CD4-positive, alpha-beta T cell treated with Interleukin-15 for 4 hours (primary cell): ENCODE measurements around the gene PBX3.

Experiments used
- DNase-seq: peaks from one replicate; pipeline ENCODE4 v3.0.0-alpha.2; 2020; ENCODE audit warnings: low spot score

Gene PBX3

GRCh38 chr9:125747053-125747764 lies at the start of gene PBX3:
TSS of gene PBX3 (plus strand) at chr9:125747373.
- peak; percentile 48 for DNase-seq

GRCh38 chr9:125699870-125700269 lies 47.3 kb upstream of the PBX3 start:
- DNase-seq = no peak

DNA sequence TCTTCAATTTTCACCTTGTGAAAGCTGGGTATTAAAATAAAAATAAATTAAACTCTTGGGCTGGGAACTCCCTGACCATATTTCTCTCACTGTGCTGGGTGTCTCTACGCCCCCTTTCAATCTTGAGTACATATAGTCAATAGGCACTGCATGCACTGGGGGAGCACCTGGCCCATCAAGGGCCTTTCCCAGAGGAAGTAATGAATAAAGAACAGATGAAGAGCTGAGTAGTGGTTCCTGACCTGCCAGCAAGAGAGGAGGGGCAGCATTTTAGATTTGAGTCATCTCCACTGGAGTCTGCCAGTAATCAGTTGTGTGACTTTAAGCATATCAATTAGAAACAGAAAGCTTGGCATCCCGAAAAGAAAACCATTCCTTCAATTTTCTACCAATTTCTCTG lies 46.4 kb upstream of the PBX3 start:
- DNase-seq = no peak

DNA sequence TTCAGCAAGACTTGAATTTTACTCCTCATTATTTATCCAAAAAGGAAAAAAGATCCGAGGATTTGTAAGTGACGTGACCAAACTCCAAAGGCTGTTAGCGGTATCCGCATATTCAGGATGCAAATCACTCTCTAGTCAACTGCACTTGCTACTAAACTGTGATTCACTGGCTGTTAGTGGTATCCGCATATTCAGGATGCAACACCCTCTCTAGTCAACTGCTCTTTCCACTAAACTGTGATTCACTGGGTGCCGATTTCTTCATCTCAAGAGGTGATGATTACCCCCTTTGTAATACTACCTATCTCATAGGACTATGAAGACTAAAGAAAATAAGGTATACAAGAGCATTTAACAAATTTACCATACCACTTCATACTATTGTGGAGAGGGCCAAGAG lies 45.8 kb upstream of the PBX3 start:
- peak; percentile 15 for DNase-seq

DNA sequence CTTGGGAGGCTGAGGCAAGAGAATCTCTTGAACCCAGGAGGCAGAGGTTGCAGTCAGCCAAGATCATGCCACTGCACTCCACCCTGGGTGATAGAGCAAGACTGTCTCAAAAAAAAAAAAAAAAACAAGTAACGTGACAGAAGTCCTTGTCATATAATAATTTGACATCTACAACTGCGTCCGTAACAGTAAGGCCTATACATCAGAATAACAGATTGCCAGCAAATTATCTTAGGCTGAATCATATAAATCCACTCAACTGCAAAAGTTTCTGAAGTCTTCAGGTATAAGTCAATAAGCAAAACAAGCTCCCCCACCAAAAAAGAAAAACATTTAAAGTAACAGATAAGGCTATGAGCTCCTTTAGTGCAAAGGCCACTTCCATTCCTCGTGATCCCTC lies 43.5 kb upstream of the PBX3 start:
- no peak for DNase-seq

DNA sequence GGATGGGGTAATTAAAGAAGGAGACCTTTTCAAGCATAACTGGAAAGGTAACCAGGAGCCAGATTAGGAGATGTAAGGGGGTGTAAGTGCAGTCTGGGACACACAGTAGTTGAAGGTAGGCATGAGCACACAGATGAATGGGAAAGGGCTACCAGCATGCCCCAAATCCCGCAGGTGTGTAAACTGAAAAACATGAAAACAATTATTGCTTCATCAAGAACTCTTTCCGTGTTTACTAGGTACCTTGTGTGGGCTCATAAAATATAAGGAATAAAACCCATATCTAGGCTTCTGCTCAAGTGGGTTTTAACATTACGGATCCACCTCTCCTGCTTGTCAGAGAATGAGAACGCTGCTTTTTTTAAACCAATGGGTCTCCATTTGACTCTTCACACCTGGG lies 41.3 kb upstream of the PBX3 start:
- no peak for DNase-seq

DNA sequence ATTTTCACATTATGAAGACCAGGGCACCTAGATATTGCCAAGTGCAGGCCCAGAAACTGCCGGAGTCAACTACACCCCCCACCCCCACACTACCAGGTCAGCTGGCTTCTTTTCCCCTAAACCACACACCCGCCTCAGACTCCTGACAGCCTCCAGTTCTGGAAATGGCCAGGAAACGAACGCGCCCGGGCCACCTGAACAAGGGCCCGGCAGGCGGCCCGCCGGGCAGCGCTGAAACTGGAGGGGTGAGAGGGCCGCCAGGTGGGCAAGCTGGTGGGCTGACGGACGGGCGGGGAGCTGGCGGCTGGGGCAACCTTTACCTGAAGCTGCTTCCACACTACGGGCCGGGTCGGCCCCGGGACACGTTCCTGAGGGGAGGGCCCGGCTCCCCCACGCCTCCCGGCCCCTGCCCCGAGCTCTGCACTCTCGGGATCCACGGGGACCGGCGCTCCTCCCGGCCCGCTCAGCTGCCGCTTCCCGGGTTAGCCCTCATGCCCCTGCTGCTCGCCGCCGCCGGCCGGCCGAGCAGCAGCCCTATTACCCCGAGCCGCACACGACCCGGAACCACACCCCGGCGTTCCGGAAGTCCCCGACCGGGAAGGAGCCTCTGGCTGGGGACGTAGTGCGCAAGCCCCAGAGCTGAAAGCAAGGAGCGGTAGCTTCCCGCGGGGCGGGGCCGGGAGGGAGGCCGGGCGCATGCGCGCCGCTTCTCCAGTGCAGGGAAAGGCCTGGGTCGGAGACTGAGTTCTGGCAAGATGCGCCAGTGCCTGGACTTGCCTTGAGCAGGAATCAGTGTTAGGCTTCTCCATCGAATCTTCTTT lies 40.3 kb upstream of the PBX3 start, which contains the start of gene MAPKAP1:
MAPKAP1 (minus strand) TSS at position 558 of the 821 bp plus-strand sequence. CDS start 34,634 bp downstream, outside the sequence.
- DNase-seq = peak; percentile 93

- no peak for DNase-seq
These were observed 39.7 kb upstream of the PBX3 start for GRCh38 chr9:125707472-125707804.

DNA sequence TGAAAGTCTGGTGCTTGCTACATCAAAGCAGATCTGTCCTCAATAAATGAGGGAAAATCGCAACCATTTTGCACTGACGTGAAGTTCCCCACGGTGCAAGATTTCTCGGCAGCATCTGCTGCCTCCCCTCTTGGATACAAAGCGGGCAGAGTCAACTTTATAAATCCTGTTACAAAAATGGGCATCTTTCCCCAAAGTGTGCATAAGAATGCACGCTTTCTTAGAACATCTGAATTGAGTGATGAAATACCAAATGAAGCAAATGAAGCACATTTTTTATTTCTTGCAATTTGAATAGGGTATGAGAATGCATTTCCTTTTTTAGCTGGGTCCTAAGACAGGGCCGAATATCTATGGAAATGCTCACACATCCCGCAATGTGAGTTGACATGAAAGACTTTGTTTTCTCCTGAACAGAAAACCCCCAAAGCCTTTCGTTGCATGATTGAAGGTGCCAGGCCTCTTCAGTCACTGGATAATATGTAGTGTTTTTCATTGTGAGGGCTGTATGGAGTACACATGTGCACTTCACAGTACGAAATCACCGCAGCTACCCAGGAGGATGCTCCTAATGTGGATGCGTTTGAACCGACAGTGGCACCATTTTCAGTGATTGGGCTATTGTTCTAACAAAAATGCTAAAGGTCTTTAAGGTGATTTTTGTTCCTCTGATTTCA lies 20.6 kb upstream of the PBX3 start:
- no peak for DNase-seq

DNA sequence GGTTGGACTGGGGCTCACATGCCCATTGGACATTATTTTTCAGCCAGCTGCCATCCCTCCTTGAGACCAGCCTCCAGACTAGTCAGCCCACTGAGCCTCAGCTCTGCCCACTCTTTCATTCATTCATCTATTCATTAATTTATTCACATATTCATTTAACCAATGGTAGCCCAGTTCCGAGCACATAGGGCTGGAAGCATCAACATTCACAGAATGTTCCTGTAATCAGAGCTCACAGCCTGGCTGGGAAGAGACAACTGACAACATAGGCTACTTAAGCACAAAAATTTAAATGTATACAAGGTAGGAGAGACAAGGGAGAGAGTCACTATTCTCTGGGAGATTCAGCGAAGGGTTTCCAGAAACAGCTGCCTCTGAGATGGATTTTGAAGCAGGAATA lies 17.0 kb upstream of the PBX3 start:
- DNase-seq = no peak

DNA sequence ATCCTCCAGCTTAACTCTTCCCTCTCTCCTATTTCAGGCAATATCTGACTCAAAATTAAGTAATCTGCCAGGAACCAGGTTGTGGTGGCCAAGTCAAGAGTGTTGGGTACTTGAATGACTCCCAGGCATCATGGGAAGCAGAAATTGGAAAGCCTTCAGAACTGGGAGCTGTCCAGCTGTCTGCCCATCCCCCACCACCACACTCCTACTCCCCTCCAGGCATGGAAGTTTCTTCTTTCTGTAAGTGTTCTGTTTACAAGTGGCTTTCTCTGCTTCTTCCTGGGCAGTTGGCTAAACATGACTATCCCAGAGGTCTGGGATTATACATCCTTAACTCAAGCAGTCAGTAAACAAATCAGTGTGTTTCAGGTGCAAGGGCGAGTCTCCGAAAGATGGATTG lies 14.6 kb upstream of the PBX3 start:
- DNase-seq = no peak

DNA sequence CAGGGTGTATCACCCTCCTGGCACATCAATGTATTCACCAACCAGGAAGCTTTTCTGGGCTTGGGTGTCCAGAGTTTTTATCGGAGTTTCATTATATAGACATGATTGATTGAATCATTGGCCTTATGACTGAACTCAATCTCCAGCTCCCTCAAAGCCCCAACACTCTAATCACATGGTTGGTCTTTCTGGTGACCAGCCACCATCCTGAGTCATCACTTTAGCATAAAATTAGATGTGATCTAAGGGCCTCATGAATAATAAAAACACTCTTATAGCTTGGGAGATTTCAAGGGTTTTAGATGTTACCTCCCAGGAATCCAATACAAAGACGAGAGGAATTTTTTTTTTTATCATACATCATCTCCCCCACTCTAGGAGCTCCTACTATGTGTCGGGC lies 7.7 kb upstream of the PBX3 start:
- DNase-seq = no peak

DNA sequence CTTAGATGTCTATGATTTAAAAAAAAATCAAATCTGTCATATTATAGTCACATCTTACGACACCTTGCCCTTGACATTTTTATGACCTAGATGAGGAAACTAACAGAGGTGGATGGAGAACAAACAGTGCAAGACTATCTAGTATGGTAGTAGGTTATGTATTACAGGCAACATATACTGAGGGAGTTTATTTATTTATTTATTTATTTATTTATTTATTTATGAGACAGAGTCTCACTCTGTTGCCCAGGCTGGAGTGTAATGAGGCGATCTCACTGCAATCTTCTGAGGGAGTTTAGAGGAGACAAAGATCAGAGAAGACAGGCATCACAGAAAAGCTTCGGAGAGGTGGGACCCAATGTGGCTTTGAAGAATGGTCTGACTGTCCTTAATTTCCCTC lies 4.5 kb upstream of the PBX3 start:
- no peak for DNase-seq

- no peak for DNase-seq
These were observed 3.3 kb upstream of the PBX3 start for GRCh38 chr9:125743682-125744428.

DNA sequence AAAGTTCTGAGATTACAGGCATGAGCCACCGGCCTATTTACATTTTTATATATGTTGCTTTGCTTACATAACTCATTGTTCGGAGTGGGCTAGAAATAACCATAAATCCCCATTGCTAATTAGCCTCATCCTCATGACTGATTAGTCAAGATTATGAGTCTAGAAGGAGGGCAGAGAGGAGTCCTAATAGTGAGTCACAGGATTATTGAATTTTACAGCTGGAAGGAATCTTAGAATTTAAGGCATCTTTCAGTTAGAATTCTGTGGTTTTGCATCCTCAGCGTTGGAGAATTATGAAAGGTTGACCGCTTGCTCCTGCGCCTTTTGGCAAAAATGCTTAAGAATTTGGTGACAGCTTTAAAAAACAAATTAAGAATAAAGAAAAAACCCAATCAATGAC lies 2.6 kb upstream of the PBX3 start:
- DNase-seq = no peak

DNA sequence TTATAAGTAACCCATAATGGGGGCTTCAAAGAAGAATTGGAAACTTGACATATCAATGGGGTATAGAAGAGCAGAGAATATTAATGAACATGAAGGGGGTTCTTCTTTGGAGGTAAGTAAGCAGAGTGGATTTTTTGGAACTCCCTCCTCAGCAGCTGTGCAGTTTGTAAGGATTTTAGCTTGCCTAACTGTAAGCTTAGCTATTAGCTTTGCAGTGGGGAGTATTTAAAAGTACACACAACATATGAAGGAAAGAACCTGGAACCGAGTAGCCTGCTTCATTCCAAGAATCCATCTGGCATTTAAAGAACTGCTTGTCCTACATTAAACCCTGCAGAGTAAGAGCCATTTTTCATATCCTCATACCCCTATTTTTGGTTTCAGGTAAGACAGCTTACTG lies 2.2 kb upstream of the PBX3 start:
- no peak for DNase-seq

DNA sequence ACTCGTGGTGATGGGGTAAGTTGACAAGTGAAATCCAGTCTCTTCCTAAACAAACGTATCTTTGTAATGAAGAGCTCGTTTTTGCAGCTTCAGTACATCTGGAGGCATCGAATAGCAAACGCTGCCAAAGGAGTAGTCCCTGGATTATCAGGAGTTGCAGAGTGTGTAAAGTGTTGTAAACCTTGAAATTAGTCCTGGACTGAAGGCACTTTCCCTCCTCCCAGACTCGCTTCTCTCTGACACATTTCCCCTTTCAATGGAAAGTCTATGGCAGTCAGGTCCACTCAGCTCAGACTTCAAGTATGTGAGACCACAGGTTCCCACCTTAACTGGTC lies 1.5 kb upstream of the PBX3 start:
- DNase-seq = no peak

DNA sequence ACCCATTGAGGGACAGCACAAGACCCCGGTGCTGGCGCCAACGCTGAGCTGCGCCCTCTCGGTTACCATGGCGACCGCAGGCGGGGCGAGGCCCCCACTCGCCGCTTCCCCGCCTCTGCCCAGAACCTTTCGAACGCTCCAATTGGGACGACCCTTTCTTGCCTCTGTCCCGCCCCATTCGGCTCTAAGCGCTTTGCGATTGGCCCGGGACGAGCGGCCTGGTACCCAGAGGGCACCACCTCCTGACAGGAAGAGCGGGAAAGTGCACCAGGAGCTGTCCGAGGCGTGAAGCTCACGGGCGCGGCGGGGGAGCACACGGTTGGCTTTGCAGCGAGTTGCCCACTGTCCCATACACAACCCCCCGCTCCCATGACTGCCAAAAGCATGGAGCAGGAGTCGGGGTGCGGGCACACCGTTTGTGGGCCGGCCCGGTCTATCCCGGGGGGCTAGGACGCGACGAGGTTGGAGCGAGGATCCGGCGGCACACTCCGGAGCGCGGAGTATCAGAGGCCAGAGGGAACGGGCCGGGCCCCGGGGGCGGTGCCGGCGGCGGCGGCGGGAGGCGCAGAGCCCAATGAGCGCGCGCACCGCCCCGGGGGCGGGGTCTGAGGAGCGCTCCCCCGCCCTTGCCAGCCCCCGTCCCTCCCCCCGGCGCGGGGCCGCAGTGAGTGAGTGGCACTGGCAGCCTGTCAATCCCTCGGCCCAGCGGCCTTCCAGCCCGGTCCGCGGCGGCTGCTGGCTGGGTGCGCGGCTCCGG lies 978 bp upstream of the PBX3 start:
- peak; percentile 95 for DNase-seq

GRCh38 chr9:125746774-125747052 lies 460 bp upstream of the PBX3 start:
- DNase-seq = no peak

GRCh38 chr9:125747765-125748445 lies 732 bp downstream of the PBX3 start:
- peak; percentile 9 for DNase-seq

DNA sequence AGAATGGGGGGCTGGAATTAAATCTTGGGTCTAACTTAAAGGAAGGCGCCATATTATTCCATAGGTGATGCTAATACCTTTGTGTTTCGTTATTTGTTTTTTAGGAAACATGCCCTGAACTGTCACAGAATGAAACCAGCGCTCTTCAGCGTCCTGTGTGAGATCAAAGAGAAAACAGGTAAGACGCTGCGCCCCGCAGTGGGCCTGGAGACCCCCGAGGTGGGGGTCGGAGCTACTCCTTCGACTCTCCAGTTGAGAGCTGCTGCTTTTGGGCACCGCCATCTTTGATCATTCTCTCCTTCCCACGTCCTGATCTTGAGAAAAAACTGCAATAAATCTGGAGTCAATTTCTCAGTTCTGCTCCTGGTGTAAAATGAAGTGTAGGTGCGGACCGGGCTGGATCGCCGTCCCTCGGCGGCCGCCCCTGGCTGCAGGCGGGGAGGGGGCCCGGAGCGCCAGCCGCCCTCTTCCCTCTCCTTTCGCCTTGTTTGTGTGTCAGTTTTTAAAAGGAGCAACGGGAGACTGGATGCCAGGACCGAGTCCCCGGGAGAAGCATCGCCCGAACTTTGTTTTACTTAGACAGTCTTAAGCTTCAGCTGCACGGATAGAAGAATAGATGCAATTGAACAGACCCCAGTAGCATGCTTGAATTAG lies 1.4 kb downstream of the PBX3 start:
- no peak for DNase-seq
